CD8-positive, alpha-beta memory T cell (primary cell): ENCODE data around the gene ITCH. TPM values are rescaled to one million over a fixed set of nuclear protein-coding genes. Genes with fewer than 3 reads are reported as not detected.
"Not testable (repeated sequence)": the region's sequence is repeated elsewhere in the genome, so short reads cannot be mapped to it uniquely, and the experiment has no call there.

ENCODE experiments used
- CTCF ChIA-PET: fragments of 350-600 bp; sonication (Branson Sonifier 250); formaldehyde crosslinking; loops from one replicate; lab custom pipeline; 2021; ENCODE audit warnings: antibody characterized with exemption; lab: Charles Lee
- POLR2A ChIA-PET: fragments of 350-600 bp; sonication (Branson Sonifier 250); formaldehyde crosslinking; loops from one replicate; lab custom pipeline; 2021; ENCODE audit warnings: antibody characterized with exemption; lab: Charles Lee
- DNase-seq, 5 donors: peaks; one replicate each; pipeline versions ENCODE4 v3.0.0 to v3.0.0-alpha.2; 2020 to 2022; ENCODE audit warnings: mixed read lengths in 1 of 5
- H3K27ac ChIP-seq: one replicate; pipeline ENCODE4 v1.7.0; 2013; ENCODE audit warnings: low read depth, mild to moderate bottlenecking, low read length, moderate library complexity
- H3K27me3 ChIP-seq: 2 replicates; pipeline ENCODE4 v1.7.0; 2013; ENCODE audit warnings: low read length, mild to moderate bottlenecking; ENCODE audit not compliant: insufficient read depth, poor library complexity, severe bottlenecking
- H3K36me3 ChIP-seq: 2 replicates; pipeline ENCODE4 v1.7.0; 2013; ENCODE audit warnings: mild to moderate bottlenecking, low read length, moderate library complexity; ENCODE audit not compliant: insufficient read depth
- H3K4me1 ChIP-seq: 2 replicates; pipeline ENCODE4 v1.7.0; 2013; ENCODE audit warnings: mild to moderate bottlenecking, low read length, moderate library complexity; ENCODE audit not compliant: insufficient read depth
- H3K4me3 ChIP-seq: 2 replicates; pipeline ENCODE4 v1.7.0; 2013; ENCODE audit warnings: mild to moderate bottlenecking, low read length
- H3K9me3 ChIP-seq: 2 replicates; pipeline ENCODE4 v1.7.0; 2013; ENCODE audit warnings: mild to moderate bottlenecking, low read length
- H3K27ac Mint-ChIP-seq, 8 donors: one replicate each; pipeline ENCODE4 v1.8.0; 2020 to 2021; ENCODE audit warnings: mixed read lengths in 8 of 8, mild to moderate bottlenecking in 6 of 8, inconsistent platforms in 3 of 8, moderate library complexity in 3 of 8
- H3K27me3 Mint-ChIP-seq, 2 donors: one replicate each; pipeline ENCODE4 v1.8.0; 2020 to 2021; ENCODE audit warnings: mixed read lengths in 2 of 2, mild to moderate bottlenecking in 1 of 2, moderate library complexity in 1 of 2
- H3K36me3 Mint-ChIP-seq, 3 donors: one replicate each; pipeline ENCODE4 v1.8.0; 2020 to 2021; ENCODE audit warnings: mixed read lengths in 3 of 3, inconsistent platforms in 1 of 3, mild to moderate bottlenecking in 1 of 3
- H3K4me1 Mint-ChIP-seq, 3 donors: one replicate each; pipeline ENCODE4 v1.8.0; 2020 to 2021; ENCODE audit warnings: mixed read lengths in 3 of 3, inconsistent platforms in 1 of 3, mild to moderate bottlenecking in 1 of 3
- H3K4me3 Mint-ChIP-seq, 7 donors: one replicate each; pipeline ENCODE4 v1.8.0; 2020 to 2021; ENCODE audit warnings: mixed read lengths in 7 of 7, mild to moderate bottlenecking in 6 of 7, moderate library complexity in 4 of 7, inconsistent platforms in 2 of 7
- H3K9me3 Mint-ChIP-seq, 5 donors: one replicate each; pipeline ENCODE4 v1.8.0; 2020 to 2022; ENCODE audit warnings: mixed read lengths in 5 of 5, mild to moderate bottlenecking in 3 of 5, moderate library complexity in 2 of 5, inconsistent platforms in 1 of 5
- polyA plus RNA-seq: library from polyadenylated mRNA; unstranded; fragments of 300-500 nt; fragmentation: Illumina TruSeq; gene quantifications from one replicate; pipeline ENCODE4 v1.2.3, GENCODE V29; 2021
- total RNA-seq, 2 experiments: library from RNA; stranded (reverse); gene quantifications; one replicate each; pipeline ENCODE4 v1.2.3, GENCODE V29; 2021

ITCH gene
- total and polyA plus RNA-seq, 3 experiments from 2014 or later: 38.0 to 51.7 (median 45.6) TPM

DNA sequence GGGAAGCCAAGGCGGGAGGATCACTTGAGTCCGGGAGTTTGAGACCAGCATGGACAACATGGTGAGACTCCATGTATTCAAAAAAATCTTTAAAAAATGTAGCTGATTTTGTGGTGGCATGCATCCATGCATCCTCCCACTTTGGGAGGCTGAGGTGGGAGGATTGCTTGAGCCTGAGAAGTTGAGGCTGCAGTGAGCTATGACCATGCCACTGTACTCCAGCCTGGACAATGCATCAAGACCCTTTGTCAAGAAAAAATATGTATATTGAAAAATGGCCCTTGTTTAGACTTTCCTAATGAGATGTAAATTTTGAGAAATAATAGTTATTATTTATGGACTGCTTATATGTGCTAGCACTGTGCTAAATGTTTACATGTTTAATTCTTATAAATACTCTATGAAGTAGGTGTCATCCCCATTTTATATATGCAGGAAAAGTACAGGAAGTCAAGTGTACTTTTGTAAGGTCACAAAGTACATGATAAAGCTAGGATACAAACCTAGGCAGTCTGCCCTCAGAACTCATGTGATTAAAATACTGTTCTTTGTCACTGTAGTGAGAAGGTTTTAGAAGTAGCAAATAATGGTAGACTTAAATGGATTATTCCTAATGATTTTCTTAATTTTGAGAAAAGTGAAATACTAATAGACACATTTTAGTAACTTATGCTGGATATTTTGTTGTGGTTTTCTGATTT lies 58.8 kb downstream of the ITCH start:
- peak overlapping the region in 1 of 8 donors; percentile 61 for H3K27ac Mint-ChIP-seq
- DNase-seq: no peak
- Histone ChIP-seq H3K27ac (no peak overlapping the region), H3K4me1 (no peaks in the 10 kb centered on the region), H3K9me3 (no peaks in the 10 kb centered on the region), H3K27me3 (no peaks in the 10 kb centered on the region), H3K36me3 (peaks cover 30% of the 10 kb centered on the region), H3K4me3 (no peak overlapping the region)
- ChIA-PET CTCF (no interaction called here), POLR2A (no interaction called here)
- H3K9me3 Mint-ChIP-seq: no peaks in the 10 kb centered on the region
- H3K36me3 Mint-ChIP-seq: peaks cover 13 to 81% (median 18%) of the 10 kb centered on the region in 3 donors
- H3K4me3 Mint-ChIP-seq: no peak overlapping the region
- peaks cover 16 to 25% (median 17%) of the 10 kb centered on the region in 3 donors for H3K4me1 Mint-ChIP-seq
- H3K27me3 Mint-ChIP-seq: no peaks in the 10 kb centered on the region

DNA sequence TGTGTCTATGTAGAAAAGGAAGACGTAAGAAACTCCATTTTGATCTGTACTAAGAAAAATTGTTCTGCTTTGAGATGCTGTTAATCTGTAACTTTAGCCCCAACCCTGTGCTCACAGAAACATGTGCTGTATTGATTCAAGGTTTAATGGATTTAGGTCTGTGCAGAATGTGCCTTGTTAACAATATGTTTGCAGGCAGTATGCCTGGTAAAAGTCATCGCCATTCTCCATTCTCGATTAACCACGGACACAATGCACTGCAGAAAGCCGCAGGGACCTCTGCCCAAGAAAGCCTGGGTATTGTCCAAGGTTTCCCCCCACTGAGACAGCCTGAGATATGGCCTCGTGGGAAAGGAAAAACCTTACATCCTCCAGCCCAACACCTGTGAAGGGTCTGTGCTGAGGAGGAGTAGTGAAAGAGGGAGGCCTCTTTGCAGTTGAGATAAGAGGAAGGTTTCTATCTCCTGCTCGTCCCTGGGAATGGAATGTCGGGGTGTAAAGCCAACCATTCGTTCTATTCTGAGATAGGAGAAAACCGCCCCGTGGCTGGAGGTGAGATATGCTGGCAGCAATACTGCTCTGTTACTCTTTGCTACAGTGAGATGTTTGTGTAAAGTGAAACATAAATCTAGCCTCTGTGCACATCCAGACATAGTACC lies 62.1 kb downstream of the ITCH start:
- H3K9me3 ChIP-seq, H3K9me3 Mint-ChIP-seq, DNase-seq, H3K4me1 ChIP-seq, H3K27me3 Mint-ChIP-seq, H3K4me3 ChIP-seq, H3K4me3 Mint-ChIP-seq, H3K27me3 ChIP-seq, H3K27ac ChIP-seq, POLR2A ChIA-PET: not testable (repeated sequence)
- peak overlapping the region in 2 of 8 donors; percentile 36 to 47 for H3K27ac Mint-ChIP-seq
- CTCF ChIA-PET: interaction anchor here (1.2 kb wide), 1 partner anchor 10 kb away, joined by 3 read pairs; no protein-coding TSS in a partner anchor
- peaks cover 26% of the 10 kb centered on the region for H3K36me3 ChIP-seq
- H3K36me3 Mint-ChIP-seq: peaks cover 13 to 84% (median 21%) of the 10 kb centered on the region in 3 donors
- H3K4me1 Mint-ChIP-seq: peaks cover 16 to 23% (median 17%) of the 10 kb centered on the region in 3 donors

- Mint-ChIP-seq H3K9me3 (no peaks in the 10 kb centered on the region), H3K36me3 (peaks cover 12 to 82% (median 24%) of the 10 kb centered on the region in 3 donors), H3K4me3 (no peak overlapping the region), H3K4me1 (peaks cover 13 to 20% (median 13%) of the 10 kb centered on the region in 3 donors), H3K27ac (peak overlapping the region in 4 of 8 donors; percentile 7 to 62 (median 22)), H3K27me3 (no peaks in the 10 kb centered on the region)
- POLR2A ChIA-PET: no interaction called here
- H3K4me3 ChIP-seq: no peak overlapping the region
- no peak overlapping the region for H3K27ac ChIP-seq
- H3K36me3 ChIP-seq: peaks cover 22% of the 10 kb centered on the region
- no peaks in the 10 kb centered on the region for H3K4me1 ChIP-seq
- DNase-seq: no peak
- CTCF ChIA-PET: no interaction called here
- H3K27me3 ChIP-seq: no peaks in the 10 kb centered on the region
- no peaks in the 10 kb centered on the region for H3K9me3 ChIP-seq
These were observed 63.0 kb downstream of the ITCH start for GRCh38 chr20:34426026-34426425.

- H3K27me3 ChIP-seq: no peaks in the 10 kb centered on the region
- H3K9me3 ChIP-seq: no peaks in the 10 kb centered on the region
- H3K4me3 ChIP-seq: no peak overlapping the region
- CTCF ChIA-PET: no interaction called here
- Mint-ChIP-seq H3K4me1 (peaks cover 4 to 21% (median 8%) of the 10 kb centered on the region in 3 donors), H3K27me3 (no peaks in the 10 kb centered on the region), H3K36me3 (peaks cover 9 to 73% (median 19%) of the 10 kb centered on the region in 3 donors), H3K27ac (peak overlapping the region in 2 of 8 donors; percentile 37 to 65), H3K4me3 (no peak overlapping the region), H3K9me3 (no peaks in the 10 kb centered on the region)
- no peaks in the 10 kb centered on the region for H3K4me1 ChIP-seq
- peaks cover 20% of the 10 kb centered on the region for H3K36me3 ChIP-seq
- no peak overlapping the region for H3K27ac ChIP-seq
- POLR2A ChIA-PET: interaction anchor here (0.7 kb wide), 1 partner anchor 103 kb away, joined by 4 read pairs; no protein-coding TSS in a partner anchor
- DNase-seq: no peak
These were observed 64.3 kb downstream of the ITCH start for GRCh38 chr20:34427331-34427730.

DNA sequence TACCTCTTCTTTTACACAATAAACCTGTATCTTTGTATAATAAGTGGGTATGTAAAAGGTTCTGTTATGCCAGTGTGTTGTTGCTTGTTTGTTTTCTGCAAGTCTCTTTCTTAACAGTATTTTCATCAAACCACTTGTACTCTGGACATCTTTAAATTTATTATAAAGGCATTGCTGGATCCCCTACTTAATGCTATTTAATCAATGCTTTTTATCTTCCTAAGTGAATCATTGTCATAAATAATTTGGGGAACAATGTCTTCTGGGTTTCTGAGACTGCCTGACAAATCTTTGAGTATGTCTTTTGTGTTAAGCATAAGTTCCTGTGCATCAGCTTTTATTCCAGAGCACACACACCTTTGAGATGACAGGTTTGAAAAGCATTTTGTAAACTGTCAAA lies 64.7 kb downstream of the ITCH start:
- Mint-ChIP-seq H3K9me3 (no peaks in the 10 kb centered on the region), H3K36me3 (peaks cover 9 to 73% (median 19%) of the 10 kb centered on the region in 3 donors), H3K27ac (peak overlapping the region in 3 of 8 donors; percentile 8 to 32 (median 29)), H3K27me3 (no peaks in the 10 kb centered on the region), H3K4me1 (peaks cover 4 to 21% (median 8%) of the 10 kb centered on the region in 3 donors), H3K4me3 (no peak overlapping the region)
- POLR2A ChIA-PET: no interaction called here
- Histone ChIP-seq H3K4me3 (no peak overlapping the region), H3K27ac (no peak overlapping the region), H3K36me3 (peaks cover 20% of the 10 kb centered on the region), H3K27me3 (no peaks in the 10 kb centered on the region), H3K4me1 (no peaks in the 10 kb centered on the region), H3K9me3 (no peaks in the 10 kb centered on the region)
- CTCF ChIA-PET: interaction anchor here (1.8 kb wide), 1 partner anchor 9 kb away, joined by 4 read pairs; no protein-coding TSS in a partner anchor
- DNase-seq: no peak

DNA sequence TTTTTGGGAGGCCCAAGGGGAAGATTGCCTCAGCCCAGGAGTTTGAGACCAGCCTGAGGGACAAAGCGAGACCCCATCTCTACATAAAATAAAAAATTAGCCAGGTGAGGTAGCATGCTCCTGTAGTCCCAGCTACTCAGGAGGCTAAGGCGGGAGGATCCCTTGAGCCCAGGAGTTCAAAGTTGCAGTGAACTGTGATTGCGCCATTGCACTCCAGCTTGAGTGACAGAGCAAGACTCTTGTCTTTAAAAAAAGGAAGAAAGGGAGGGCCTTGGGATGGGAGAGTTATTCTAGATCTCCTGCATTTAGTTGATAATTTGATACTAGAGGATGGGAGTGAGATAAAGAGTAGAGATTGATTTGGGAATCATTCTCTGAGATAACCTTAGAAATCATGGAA lies 68.1 kb downstream of the ITCH start:
- Histone ChIP-seq H3K9me3 (no peaks in the 10 kb centered on the region), H3K27ac (no peak overlapping the region), H3K36me3 (peaks cover 4% of the 10 kb centered on the region), H3K27me3 (no peaks in the 10 kb centered on the region), H3K4me3 (no peak overlapping the region), H3K4me1 (no peaks in the 10 kb centered on the region)
- peak overlapping the region in 5 of 8 donors; percentile 29 to 94 (median 53) for H3K27ac Mint-ChIP-seq
- H3K36me3 Mint-ChIP-seq: peaks cover 1 to 54% (median 12%) of the 10 kb centered on the region in 3 donors
- peaks cover 4 to 23% (median 17%) of the 10 kb centered on the region in 3 donors for H3K4me1 Mint-ChIP-seq
- CTCF ChIA-PET: no interaction called here
- H3K27me3 Mint-ChIP-seq: no peaks in the 10 kb centered on the region
- no peak for DNase-seq
- no peaks in the 10 kb centered on the region for H3K9me3 Mint-ChIP-seq
- no peak overlapping the region for H3K4me3 Mint-ChIP-seq
- POLR2A ChIA-PET: no interaction called here

DNA sequence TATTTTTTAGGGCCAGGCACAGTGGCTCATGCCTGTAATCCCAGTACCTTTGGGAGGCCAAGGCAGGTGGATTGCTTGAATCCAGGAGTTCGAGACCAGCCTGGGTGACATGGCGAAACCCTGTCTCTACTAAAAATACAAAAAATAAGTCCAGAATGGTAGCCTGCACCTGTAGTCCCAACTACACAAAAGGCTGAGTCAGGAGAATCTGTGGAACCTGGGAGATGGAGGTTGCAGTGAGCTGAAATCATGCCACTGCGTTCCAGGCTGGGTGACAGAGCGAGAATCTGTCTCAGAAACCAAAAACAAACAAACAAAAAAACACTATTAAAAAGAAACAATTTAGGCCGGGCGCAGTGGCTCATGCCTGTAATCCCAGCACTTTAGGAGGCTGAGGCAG lies 69.6 kb downstream of the ITCH start:
- H3K27me3 Mint-ChIP-seq, H3K9me3 ChIP-seq, H3K4me3 Mint-ChIP-seq, H3K36me3 ChIP-seq, H3K4me1 ChIP-seq, DNase-seq, H3K9me3 Mint-ChIP-seq, H3K4me3 ChIP-seq, H3K27me3 ChIP-seq, H3K27ac ChIP-seq: not testable (repeated sequence)
- Mint-ChIP-seq H3K4me1 (peaks cover 3 to 23% (median 19%) of the 10 kb centered on the region in 3 donors), H3K27ac (peak overlapping the region in 2 of 8 donors; percentile 15 to 50), H3K36me3 (peaks cover 0 to 49% (median 11%) of the 10 kb centered on the region in 3 donors)
- CTCF ChIA-PET: interaction anchor here (1.4 kb wide), 1 partner anchor 120 kb away, joined by 3 read pairs; no protein-coding TSS in a partner anchor
- POLR2A ChIA-PET: interaction anchor here (0.6 kb wide), 1 partner anchor 42 kb away, joined by 3 read pairs; no protein-coding TSS in a partner anchor

DNA sequence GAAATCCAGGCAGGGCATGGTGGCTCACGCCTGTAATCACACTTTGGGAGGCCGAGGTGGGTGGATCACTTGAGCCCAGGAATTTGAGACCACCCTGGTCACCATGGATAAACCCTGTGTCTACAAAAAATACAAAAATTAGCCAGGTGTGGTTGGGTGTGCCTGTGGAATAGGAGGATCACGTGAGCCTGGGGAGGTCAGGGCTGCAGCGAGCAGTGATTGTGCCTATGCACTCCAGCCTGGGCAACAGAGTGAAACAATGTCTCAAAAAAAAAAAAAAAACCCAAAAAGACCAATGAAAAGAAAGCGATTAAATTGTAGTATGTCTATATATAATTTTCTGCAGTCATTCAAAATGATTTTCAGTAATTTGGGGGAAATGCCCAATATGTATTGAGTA lies 70.3 kb downstream of the ITCH start:
- Histone ChIP-seq H3K27ac (no peak overlapping the region), H3K4me3 (no peak overlapping the region), H3K27me3 (no peaks in the 10 kb centered on the region), H3K9me3 (no peaks in the 10 kb centered on the region), H3K36me3 (peaks cover 4% of the 10 kb centered on the region), H3K4me1 (no peaks in the 10 kb centered on the region)
- no peaks in the 10 kb centered on the region for H3K9me3 Mint-ChIP-seq
- H3K36me3 Mint-ChIP-seq: peaks cover 0 to 49% (median 12%) of the 10 kb centered on the region in 3 donors
- H3K4me1 Mint-ChIP-seq: peaks cover 3 to 23% (median 20%) of the 10 kb centered on the region in 3 donors
- CTCF ChIA-PET: no interaction called here
- H3K27ac Mint-ChIP-seq: peak overlapping the region in 2 of 8 donors; percentile 68 to 82
- H3K4me3 Mint-ChIP-seq: no peak overlapping the region
- POLR2A ChIA-PET: no interaction called here
- no peak for DNase-seq
- H3K27me3 Mint-ChIP-seq: no peaks in the 10 kb centered on the region
